ES-I3 (cell line): ENCODE measurements around the gene NUDT7.
A peak's percentile ranks its signal among the peaks of the same experiment; 100 is the strongest.

Experiments used
- H3K36me3 ChIP-seq: 2 replicates; pipeline ENCODE4 v1.6.1; 2013; ENCODE audit warnings: mild to moderate bottlenecking, low read length, control low read depth, moderate library complexity; ENCODE audit not compliant: insufficient read depth
- H3K4me1 ChIP-seq: 2 replicates; pipeline ENCODE4 v1.6.1; 2013; ENCODE audit warnings: mild to moderate bottlenecking, control low read depth, low read length; ENCODE audit not compliant: insufficient read depth
- H3K9ac ChIP-seq: 2 replicates; pipeline ENCODE4 v1.6.1; 2013; ENCODE audit warnings: low read depth, mild to moderate bottlenecking, low read length, moderate library complexity
- H3K9me3 ChIP-seq: 2 replicates; pipeline ENCODE4 v1.6.1; 2013; ENCODE audit warnings: mild to moderate bottlenecking, low read length, moderate library complexity; ENCODE audit not compliant: control insufficient read depth, insufficient read depth

The NUDT7 gene

DNA sequence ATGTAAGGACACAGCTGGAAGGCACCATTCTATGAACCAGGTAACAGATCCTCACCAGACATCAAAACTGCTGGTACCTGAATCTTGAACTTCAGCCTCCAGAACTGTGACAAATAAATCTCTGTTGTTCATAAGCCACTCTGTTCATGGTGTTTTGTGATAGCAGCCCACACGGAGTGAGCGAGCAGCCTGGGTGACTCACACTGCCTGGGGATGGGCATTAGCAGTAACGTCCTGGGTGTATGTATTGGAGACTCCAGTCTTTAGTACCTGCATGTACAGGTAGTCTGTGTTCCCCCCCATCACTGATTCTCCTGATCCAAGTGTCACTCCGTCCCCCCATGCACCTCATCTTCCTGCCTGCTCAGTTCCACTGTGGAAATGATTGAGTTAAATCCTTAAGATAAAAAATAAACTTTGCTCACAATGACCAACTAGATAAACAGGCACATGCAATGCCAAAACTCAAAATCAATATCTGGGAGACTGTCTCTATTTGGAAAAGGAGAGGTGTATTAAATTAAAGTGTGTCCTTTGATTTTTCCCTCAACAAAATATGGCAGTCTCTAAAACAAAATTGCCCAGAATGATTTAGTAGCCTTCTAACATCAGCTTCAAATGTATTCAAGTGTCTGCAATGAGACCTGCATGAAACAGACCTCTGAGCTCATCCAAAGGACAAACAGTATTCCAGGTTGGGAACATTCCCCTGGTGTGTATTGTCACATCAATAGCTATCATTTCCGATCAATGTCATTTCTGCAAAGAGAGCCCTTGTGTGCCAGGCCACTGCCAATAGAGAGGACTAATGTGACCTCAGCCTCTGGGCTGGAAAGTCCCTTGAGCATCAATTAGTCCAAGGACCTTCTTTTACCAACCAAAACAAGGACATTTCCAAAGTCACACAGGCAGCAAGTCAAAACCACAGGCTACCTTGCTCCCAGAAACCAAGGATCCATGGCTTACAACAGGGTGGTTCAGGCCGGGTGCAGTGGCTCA, 53.9 kb downstream of the NUDT7 start:
- Histone ChIP-seq H3K36me3 (no peaks in the 10 kb centered on the region), H3K9ac (no peak overlapping the region), H3K9me3 (no peaks in the 10 kb centered on the region), H3K4me1 (peaks cover 6% of the 10 kb centered on the region; the same call in 1 of the 2 replicates)

DNA sequence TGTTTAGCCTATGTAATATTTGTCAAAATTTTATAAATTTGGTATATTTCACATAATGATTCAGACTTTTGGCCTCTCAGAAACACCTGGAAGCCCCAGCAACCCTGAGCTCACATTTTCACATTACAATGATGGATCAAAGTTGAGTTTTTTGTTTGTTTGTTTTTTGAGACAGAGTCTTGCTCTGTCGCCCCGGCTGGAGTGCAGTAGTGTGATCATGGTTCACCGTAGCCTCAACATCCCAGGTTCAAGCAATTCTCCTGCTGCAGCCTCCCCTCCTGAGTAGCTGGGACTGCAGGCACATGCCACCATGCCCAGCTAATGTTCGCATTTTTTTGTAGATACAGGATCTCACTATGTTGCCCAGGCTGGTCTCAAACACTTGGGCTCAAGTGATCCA, 55.4 kb downstream of the NUDT7 start:
- no peaks in the 10 kb centered on the region; the same call in 1 of the 2 replicates for H3K36me3 ChIP-seq
- no peak overlapping the region for H3K9ac ChIP-seq
- peaks cover 6% of the 10 kb centered on the region; the same call in 1 of the 2 replicates for H3K4me1 ChIP-seq
- no peaks in the 10 kb centered on the region for H3K9me3 ChIP-seq

DNA sequence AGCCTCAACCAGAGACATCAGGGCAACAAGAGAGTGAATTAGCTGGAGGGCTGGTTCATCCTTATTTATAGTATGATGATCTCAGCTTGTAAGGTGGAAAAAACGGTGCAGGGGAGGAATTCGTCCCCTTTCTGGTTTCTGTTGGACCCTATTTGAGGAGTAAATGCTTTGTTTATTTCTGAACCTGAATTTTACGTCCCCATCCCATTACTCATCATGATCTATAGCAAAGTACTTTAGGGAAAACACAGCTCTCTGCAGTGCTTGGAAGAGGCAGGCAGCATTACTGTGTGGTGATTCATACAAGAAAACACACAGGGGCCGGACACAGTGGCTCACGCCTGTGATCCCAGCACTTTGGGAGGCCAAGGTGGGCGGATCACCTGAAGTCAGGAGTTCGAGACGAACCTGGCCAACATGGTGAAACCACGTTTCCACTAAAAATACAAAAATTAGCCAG, 58.1 kb downstream of the NUDT7 start:
- H3K9me3 ChIP-seq = no peaks in the 10 kb centered on the region; the same call in 1 of the 2 replicates
- no peaks in the 10 kb centered on the region; the same call in 1 of the 2 replicates for H3K36me3 ChIP-seq
- H3K9ac ChIP-seq = no peak overlapping the region
- H3K4me1 ChIP-seq = peaks cover 6% of the 10 kb centered on the region; the same call in 1 of the 2 replicates

DNA sequence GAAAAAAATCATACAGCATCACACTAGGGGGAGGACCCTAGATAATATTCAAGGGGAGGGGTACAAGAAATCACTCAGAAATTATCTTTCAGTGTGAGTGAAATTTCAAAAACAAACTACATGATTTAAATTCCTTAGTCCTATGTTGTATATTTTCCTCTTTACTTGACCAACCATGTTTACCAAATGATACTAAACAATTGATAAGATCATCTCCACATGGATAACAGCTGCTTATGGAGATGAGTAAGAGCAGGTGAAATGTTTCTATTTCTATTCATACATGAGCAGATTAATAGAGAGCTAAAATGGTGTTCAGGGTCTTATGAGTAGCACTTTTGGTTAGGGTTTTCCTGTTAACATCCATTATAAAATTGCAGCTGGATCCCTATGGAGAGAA, 58.8 kb downstream of the NUDT7 start:
- Histone ChIP-seq H3K4me1 (peaks cover 6% of the 10 kb centered on the region; the same call in 1 of the 2 replicates), H3K9me3 (no peaks in the 10 kb centered on the region; the same call in 1 of the 2 replicates), H3K36me3 (no peaks in the 10 kb centered on the region; the same call in 1 of the 2 replicates), H3K9ac (no peak overlapping the region)

DNA sequence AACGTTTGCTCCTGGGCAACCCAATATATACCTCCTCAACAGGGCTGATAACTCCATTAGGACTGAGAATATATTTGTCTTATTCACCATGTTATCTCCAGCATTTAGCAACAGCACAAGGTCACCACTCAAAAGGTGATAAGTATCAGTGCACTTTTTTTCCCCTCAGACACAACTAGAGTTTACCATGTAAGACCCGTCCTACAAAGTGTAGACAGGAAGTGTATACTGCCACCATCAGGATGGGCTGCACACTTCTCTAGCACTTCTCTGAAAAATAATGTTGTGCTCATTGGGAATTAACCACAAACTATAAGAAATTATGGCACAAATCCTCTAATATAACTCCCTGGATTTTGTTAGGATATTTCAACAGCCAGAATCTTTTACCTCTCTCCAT, 60.4 kb downstream of the NUDT7 start:
- Histone ChIP-seq H3K4me1 (peaks cover 6% of the 10 kb centered on the region; the same call in 1 of the 2 replicates), H3K36me3 (no peaks in the 10 kb centered on the region; the same call in 1 of the 2 replicates), H3K9ac (no peak overlapping the region), H3K9me3 (no peaks in the 10 kb centered on the region; the same call in 1 of the 2 replicates)

DNA sequence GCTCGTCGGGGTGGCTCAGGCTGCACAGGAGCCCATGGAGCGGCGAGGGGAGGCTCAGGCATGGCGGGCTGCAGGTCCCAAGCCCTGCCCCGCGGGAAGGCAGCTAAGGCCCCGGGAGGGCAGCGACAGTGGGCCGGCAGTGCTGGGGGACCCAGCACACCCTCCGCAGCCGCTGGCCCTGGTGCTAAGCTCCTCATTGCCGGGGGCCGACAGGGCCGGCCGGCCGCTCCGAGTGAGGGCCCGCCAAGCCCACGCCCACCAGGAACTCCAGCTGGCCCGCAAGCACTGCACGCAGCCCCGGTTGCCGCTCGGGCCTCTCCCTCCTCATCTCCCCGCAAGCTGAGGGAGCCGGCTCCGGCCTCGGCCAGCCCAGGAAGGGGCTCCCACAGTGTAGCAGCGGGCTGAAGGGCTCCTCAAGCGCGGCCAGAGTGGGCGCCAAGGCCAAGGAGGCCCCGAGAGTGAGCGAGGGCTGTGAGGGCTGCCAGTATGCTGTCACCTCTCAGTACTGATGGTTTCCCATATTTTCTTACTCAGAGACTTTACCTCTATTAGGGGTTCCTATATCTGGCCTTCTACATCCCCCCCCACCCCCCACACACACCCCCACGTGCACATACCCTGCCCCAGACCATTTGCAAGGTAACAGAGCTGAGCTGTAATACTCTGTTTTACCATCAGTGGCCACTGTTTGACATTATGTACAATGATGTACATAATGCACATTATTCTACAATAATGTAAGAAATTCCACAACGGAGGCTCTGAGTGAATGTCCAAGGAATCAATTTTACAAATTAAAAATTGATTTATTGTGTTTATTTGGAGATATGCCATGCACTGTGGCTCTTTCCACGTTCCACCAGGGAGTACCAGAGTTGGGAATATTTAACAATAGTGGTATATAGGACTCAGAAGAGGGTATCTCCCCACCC, 62.4 kb downstream of the NUDT7 start:
- H3K9ac ChIP-seq = no peak overlapping the region
- no peaks in the 10 kb centered on the region; the same call in 1 of the 2 replicates for H3K9me3 ChIP-seq
- H3K36me3 ChIP-seq = no peaks in the 10 kb centered on the region; the same call in 1 of the 2 replicates
- peaks cover 6% of the 10 kb centered on the region; the same call in 1 of the 2 replicates for H3K4me1 ChIP-seq

DNA sequence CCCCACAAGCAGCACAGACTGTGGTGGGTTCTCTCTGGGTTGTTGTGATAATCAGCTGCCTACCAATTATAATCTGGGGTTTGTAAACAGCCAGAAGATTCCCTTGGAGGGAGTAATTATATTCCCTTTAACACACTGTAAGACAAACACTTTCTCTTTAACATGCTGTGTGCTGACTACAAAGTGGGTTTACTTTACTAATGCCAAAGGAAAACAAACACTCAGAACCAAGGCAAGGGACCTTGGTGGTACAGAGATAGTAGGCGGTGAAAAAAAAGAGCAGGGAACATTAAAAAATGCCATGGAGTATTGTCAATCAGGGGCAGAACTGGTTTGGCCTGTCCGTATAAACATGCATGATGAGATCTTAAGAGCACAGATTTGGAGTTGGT, 63.1 kb downstream of the NUDT7 start:
- H3K9me3 ChIP-seq = no peaks in the 10 kb centered on the region; the same call in 1 of the 2 replicates
- H3K9ac ChIP-seq = no peak overlapping the region
- peaks cover 1% of the 10 kb centered on the region; the same call in 1 of the 2 replicates for H3K4me1 ChIP-seq
- H3K36me3 ChIP-seq = no peaks in the 10 kb centered on the region; the same call in 1 of the 2 replicates

DNA sequence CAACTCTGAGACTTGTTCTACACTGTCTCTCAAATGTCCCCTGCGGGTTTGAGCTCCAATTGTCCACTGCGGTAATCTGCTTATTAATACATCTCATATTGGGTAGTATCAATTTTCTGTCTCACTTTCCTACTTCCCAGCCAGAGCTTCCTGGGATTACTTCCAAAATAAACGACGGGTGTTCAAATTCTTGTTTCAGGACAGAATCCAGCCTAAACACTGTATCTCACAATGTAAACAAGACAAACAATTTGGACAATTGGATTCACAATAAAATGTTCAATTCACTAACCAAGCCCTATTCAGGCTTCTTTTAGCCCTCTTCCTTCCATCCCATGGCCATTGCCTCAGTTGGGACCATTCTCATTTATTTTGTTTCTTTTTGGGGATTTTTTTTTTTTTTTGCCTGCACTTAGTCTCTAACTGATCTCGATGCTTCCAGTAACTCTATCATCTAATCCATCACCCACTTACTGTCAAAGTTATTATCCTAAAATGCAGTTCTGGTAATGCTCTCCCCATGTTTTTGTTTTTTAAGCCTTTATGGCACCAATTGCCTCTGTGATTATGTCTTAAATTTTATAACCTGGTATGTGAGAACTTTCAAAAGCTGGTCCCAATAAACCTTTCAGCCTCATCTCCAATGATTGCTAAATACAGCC, 64.0 kb downstream of the NUDT7 start:
- H3K4me1 ChIP-seq = peaks cover 8% of the 10 kb centered on the region; the same call in 1 of the 2 replicates

DNA sequence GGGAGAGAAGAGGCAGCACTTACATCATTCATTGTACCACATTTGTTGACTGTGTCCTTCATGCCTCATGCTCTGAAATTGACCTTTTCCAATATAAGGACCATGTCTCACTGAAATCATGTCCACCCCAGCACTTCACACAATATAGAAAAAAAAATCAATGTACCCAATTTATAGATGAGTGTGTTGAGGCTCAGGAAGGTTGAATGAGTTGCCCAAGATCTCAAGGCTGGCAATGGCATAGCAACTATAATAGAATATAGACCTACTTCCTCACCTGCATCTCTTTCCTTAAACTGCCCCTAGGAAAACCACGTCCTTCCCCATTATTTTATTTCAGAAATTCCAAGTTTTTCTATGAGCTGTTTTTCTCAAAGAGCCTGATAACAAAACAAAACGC, 65.1 kb downstream of the NUDT7 start:
- Histone ChIP-seq H3K9ac (no peak overlapping the region; the same call in 1 of the 2 replicates), H3K36me3 (no peaks in the 10 kb centered on the region), H3K9me3 (no peaks in the 10 kb centered on the region; the same call in 1 of the 2 replicates), H3K4me1 (peaks cover 12% of the 10 kb centered on the region; the same call in 1 of the 2 replicates)

More for the DNA sequence above, 64.0 kb downstream of the NUDT7 start:
- H3K36me3 ChIP-seq = no peaks in the 10 kb centered on the region; the same call in 1 of the 2 replicates
- H3K9me3 ChIP-seq = no peaks in the 10 kb centered on the region; the same call in 1 of the 2 replicates
- no peak overlapping the region for H3K9ac ChIP-seq

DNA sequence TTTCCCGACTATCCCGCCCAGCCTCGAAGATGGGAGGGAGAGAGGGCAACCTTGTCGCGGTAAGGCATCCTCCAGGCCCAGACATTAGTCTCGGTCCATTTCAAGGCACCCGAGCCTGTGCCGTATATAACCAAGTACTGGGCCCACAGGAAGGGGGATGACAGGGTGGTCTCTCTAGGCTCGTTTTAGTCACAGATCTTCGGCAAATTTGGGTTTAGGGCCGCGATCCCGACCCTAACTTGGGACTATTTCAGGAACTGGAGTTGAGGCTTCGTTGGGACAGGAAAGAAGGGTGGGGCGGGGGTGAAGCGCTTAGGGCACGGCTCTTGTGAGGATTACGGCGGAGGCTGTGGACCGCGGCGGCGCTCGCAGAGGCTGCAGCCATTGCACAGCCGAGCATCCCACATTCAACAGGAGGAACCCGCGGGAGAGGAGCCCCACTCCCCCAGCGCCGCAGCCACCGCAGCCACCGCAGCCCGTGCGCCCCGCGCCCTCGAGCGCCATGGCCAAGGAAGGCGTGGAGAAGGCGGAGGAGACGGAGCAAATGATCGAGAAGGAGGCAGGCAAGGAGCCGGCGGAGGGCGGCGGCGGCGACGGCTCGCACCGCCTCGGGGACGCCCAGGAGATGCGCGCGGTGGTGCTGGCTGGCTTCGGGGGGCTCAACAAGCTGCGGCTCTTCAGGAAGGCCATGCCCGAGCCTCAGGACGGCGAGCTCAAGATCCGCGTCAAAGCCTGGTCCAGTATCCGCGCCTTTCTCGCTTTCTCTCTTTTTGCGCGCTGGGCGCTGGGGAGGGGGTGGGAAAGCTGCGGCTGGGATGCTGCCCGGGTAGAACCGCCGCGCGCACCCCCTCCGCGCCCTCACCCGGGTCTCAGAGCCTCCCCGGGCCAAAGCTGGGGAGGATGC, 66.1 kb downstream of the NUDT7 start, which contains the start of gene VAT1L:
Gene VAT1L, plus strand, starts transcription at position 384 of the 904 bp plus-strand sequence. Its CDS starts 119 bp downstream, at position 503.
- Histone ChIP-seq H3K36me3 (no peaks in the 10 kb centered on the region), H3K9me3 (no peaks in the 10 kb centered on the region; the same call in 1 of the 2 replicates), H3K4me1 (peaks cover 12% of the 10 kb centered on the region; the same call in 1 of the 2 replicates), H3K9ac (peak within 1 kb of the TSS; percentile 64)

DNA sequence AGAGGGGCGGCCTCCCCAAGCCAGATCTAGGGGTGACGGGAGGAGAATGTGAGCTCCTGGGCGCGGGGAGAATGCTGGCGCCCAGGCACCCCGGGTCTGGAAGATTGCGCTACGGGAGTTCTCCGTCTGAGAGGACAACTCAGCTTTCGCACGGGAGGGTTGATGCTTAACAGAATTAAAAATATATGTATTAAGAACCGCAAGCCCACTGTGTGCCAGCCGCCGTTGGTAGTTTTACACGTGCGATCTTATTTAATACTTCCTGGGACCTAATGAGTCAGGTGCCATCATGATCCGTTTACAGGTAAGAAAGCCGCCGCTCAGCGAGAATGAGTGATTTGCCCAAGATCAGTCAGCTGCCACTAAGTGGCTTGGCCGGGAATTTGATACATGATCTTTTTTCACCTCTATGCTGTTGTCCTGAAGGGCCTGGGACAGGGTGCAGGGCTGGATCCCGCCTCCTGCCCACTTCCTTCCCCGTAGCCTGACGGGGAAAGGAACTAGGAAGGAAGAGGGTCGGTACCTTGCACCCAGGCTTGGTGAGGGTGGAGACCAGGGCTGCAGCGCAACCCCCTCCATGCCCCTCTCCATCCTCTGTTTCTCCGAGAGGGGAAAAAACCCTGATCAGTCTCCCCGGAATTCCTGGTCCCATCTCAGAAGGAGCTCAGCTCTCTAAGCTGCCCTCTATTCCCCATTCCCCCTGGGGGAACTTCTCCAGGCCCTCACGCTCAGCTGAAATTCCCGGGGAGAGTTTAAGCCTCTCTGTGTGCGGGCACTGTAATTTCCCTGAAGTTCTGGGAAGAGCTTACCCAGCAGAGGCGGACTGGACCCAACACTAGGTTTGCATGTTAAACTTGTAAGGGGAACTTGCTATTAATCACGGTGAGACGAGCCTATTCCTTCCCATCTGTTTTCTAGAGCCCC, 67.0 kb downstream of the NUDT7 start:
- Histone ChIP-seq H3K4me1 (peaks cover 12% of the 10 kb centered on the region; the same call in 1 of the 2 replicates), H3K9me3 (no peaks in the 10 kb centered on the region; the same call in 1 of the 2 replicates), H3K36me3 (0 out of 2 replicates have a peak, but pooled peaks cover 1% of the 10 kb centered on the region), H3K9ac (peak overlapping the region; percentile 64)
